Thyroid gland (tissue), 4 donors: ENCODE results near the gene RPL28. TPM values are rescaled to one million over a fixed set of nuclear protein-coding genes. Genes with fewer than 3 reads are reported as not detected.

Experiments used
- DNase-seq, 2 donors: peaks; one replicate each; pipeline ENCODE4 v3.0.0-alpha.2; 2019
- H3K27ac ChIP-seq, 3 donors: fragments of 200-600 bp; sonication (generic); 1 replicate in 2 of 3; 2 replicates in 1 of 3; pipeline ENCODE4 v1.5.1; 2016 to 2019; ENCODE audit warnings: mild to moderate bottlenecking in 1 of 3, moderate library complexity in 1 of 3
- H3K27me3 ChIP-seq: fragments of 200-600 bp; sonication (generic); one replicate; pipeline ENCODE4 v1.5.1; 2019
- H3K36me3 ChIP-seq, 2 donors: fragments of 200-600 bp; sonication (generic); one replicate each; pipeline ENCODE4 v1.5.1; 2016 to 2019
- H3K4me1 ChIP-seq, 2 donors: fragments of 200-600 bp; sonication (generic); one replicate each; pipeline ENCODE4 v1.5.1; 2017 to 2019
- H3K4me3 ChIP-seq, 3 donors: fragments of 200-600 bp; sonication (generic); replicated peaks in 1 of 3; 1 replicate in 2 of 3; 2 replicates in 1 of 3; pipeline ENCODE4 v1.5.1; 2016; ENCODE audit warnings: mild to moderate bottlenecking in 1 of 3
- H3K9me3 ChIP-seq: fragments of 200-600 bp; sonication (generic); one replicate; pipeline ENCODE4 v1.5.1; 2017
- CTCF ChIP-seq, 6 experiments: fragments of 200-600 bp in 3 of 6; fragments of 450-650 bp in 3 of 6; sonication (generic) in 3 of 6; IDR thresholded peaks; one replicate each; pipeline ENCODE4 v1.5.1; 2016 to 2019; ENCODE audit warnings: antibody characterized with exemption in 6 of 6, mild to moderate bottlenecking in 2 of 6, inconsistent platforms in 1 of 6, moderate library complexity in 1 of 6
- POLR2A ChIP-seq, 2 donors: fragments of 450-650 bp; IDR thresholded peaks; one replicate each; pipeline ENCODE4 v1.6.1; 2017; ENCODE audit warnings: antibody characterized with exemption in 2 of 2, mild to moderate bottlenecking in 2 of 2, moderate library complexity in 1 of 2
- WGBS, 2 donors: methylation state at CpG; one replicate each; pipeline ENCODE4 v1.1.5; 2017; 5-methylcytosine and 5-hydroxymethylcytosine counted together
- intact Hi-C: fragments of 100-400 bp; cut with DNase I; formaldehyde crosslinking; loops from one replicate; pipeline ENCODE4 v1.15.1; 2023
- total RNA-seq, 4 donors: library from RNA; depleted of rRNA; stranded (reverse); fragments of >200 nt; gene quantifications; one replicate each; pipeline ENCODE4 v1.2.3, GENCODE V29; 2016

RPL28 gene
- total RNA-seq, 4 donors from 2014 or later, result 156 to 404 (median 205) TPM

- no peak overlapping the region for H3K4me3 ChIP-seq
- WGBS, 2 donors, result 37 to 40% methylated on average over 8 of the region's 8 CpGs
- intact Hi-C loops, result no loop called here
Observed at GRCh38 chr19:55436847-55437246, 51.1 kb downstream of the RPL28 start.

GRCh38 chr19:55437410-55437809 lies 51.7 kb downstream of the RPL28 start:
- Histone ChIP-seq H3K9me3 (no peaks in the 10 kb centered on the region), H3K27ac (no peak overlapping the region), H3K4me3 (no peak overlapping the region), H3K27me3 (peaks cover 18% of the 10 kb centered on the region), H3K4me1 (peaks cover 0 to 4% of the 10 kb centered on the region in 2 donors), H3K36me3 (no peaks in the 10 kb centered on the region)
- TF ChIP-seq POLR2A (IDR thresholded peaks at IDR 0.05) (no peak), CTCF (IDR thresholded peaks at IDR 0.05) (no peak)
- WGBS, 2 donors, result 1 to 2% methylated on average over 14 to 17 of the region's 17 CpGs
- DNase-seq, result peak; percentile 84 to 85
- intact Hi-C loops, result no loop called here

More at GRCh38 chr19:55436847-55437246, 51.1 kb downstream of the RPL28 start:
- no peaks in the 10 kb centered on the region for H3K9me3 ChIP-seq
- DNase-seq, result no peak
- H3K27ac ChIP-seq, result no peak overlapping the region
- TF ChIP-seq POLR2A (IDR thresholded peaks at IDR 0.05), result no peak
- no peak for TF ChIP-seq CTCF (IDR thresholded peaks at IDR 0.05)
- H3K36me3 ChIP-seq, result no peaks in the 10 kb centered on the region
- H3K4me1 ChIP-seq, result peaks cover 0 to under 1% of the 10 kb centered on the region in 2 donors
- peaks cover 16% of the 10 kb centered on the region for H3K27me3 ChIP-seq

GRCh38 chr19:55439052-55439451 lies 53.3 kb downstream of the RPL28 start:
- WGBS, 2 donors, result 67 to 76% methylated on average over 5 of the region's 5 CpGs
- Histone ChIP-seq H3K27me3 (peaks cover 24% of the 10 kb centered on the region), H3K27ac (no peak overlapping the region), H3K36me3 (no peaks in the 10 kb centered on the region), H3K4me1 (peaks cover 0 to 4% of the 10 kb centered on the region in 2 donors), H3K9me3 (no peaks in the 10 kb centered on the region), H3K4me3 (no peak overlapping the region)
- intact Hi-C loops, result no loop called here
- no peak for DNase-seq
- no peak for TF ChIP-seq POLR2A (IDR thresholded peaks at IDR 0.05)
- no peak for TF ChIP-seq CTCF (IDR thresholded peaks at IDR 0.05)

GRCh38 chr19:55440411-55441105 lies 54.8 kb downstream of the RPL28 start:
- H3K9me3 ChIP-seq, result no peaks in the 10 kb centered on the region
- H3K27ac ChIP-seq, result no peak overlapping the region
- no peak overlapping the region for H3K4me3 ChIP-seq
- H3K27me3 ChIP-seq, result peaks cover 25% of the 10 kb centered on the region
- WGBS, 2 donors, result 9 to 17% methylated on average over 19 to 21 of the region's 39 CpGs
- TF ChIP-seq POLR2A (IDR thresholded peaks at IDR 0.05) (no peak), CTCF (IDR thresholded peaks at IDR 0.05) (no peak)
- intact Hi-C loops, result no loop called here
- DNase-seq, result no peak
- H3K4me1 ChIP-seq, result peaks cover 0 to 4% of the 10 kb centered on the region in 2 donors
- H3K36me3 ChIP-seq, result no peaks in the 10 kb centered on the region

GRCh38 chr19:55441319-55441691 lies 55.6 kb downstream of the RPL28 start:
- intact Hi-C loops, result no loop called here
- no peaks in the 10 kb centered on the region for H3K36me3 ChIP-seq
- H3K27ac ChIP-seq, result no peak overlapping the region
- peaks cover 25% of the 10 kb centered on the region for H3K27me3 ChIP-seq
- no peaks in the 10 kb centered on the region for H3K9me3 ChIP-seq
- 4 to 6% methylated on average over 21 of the region's 21 CpGs for WGBS, 2 donors
- TF ChIP-seq POLR2A (IDR thresholded peaks at IDR 0.05) (no peak), CTCF (IDR thresholded peaks at IDR 0.05) (no peak)
- H3K4me3 ChIP-seq, result no peak overlapping the region
- no peak for DNase-seq
- peaks cover 0 to 4% of the 10 kb centered on the region in 2 donors for H3K4me1 ChIP-seq
